HG02938 (cell line): Measurements from ENCODE around the gene TPCN1.
A peak's percentile ranks its signal among the peaks of the same experiment; 100 is the strongest.

Experiments
- ATAC-seq: cut with Tn5 transposase; IDR thresholded peaks from one replicate; pipeline ENCODE4 v1.9.1; 2021; ENCODE audit warnings: mild to moderate bottlenecking, moderate library complexity; ENCODE audit not compliant: unreplicated experiment

The TPCN1 gene

GRCh38 chr12:113332688-113333417 is 111.6 kb downstream of the TPCN1 start:
- ATAC-seq, result no peak

DNA sequence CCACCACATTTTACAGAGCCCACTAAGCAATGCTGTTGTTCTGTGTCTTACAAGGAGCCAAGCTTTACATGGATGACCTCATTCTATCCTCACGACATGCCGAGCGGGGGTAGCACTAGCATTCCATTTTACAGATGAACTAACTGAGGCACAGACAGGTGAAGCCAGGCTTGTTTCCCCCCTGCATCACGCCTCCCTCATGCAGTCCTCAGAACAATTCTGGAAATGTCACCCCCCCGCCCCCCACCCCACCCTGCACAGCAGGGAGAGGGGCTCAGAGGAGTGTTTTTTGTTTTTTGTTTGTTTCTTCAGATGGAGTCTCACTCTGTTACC is 112.1 kb downstream of the TPCN1 start:
- no peak for ATAC-seq

DNA sequence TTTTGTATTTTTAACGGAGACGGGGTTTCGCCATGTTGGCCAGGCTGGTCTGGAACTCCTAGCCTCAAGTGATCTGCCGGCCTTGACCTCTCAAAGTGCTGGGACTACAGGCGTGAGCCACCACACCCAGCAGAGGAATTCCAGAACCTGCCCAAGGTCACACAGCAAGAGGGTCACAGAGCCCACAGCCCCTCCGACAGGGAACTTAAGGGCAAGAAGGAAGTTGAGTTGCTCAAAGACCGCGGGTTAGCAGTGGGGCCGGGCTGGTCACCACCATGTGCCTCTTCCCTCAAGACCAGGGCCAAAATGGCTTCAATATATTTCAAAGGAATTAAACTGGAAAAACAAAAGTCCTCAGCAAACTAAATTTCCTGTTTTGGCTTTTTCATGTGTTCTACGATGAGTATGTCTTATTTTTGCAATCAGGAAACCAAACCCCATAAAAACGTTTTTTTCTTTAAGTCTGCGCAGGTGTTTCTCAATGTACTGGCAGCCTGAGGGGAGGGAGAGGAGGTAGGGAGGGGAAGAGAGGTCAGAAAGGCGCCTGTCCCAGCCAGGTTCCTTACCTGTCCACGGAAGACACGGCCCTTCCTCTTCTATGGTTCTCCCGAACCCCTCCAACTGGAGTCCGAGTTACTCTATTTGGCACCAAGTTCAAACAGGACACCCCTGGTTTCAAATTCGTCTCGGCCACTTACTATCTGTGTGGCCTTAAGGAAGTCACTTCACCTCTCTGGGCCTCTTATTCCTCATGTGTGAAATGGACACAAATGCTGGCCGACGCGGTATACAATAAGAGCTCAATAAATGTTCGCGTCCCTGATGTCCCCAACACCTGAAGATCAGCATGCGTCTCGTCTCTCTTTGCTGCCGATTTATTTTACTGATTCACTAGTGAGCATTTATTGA is 112.9 kb downstream of the TPCN1 start:
- peak; percentile 10 for ATAC-seq

GRCh38 chr12:113334786-113335539 is 113.7 kb downstream of the TPCN1 start, which contains the start of gene SLC8B1:
SLC8B1 (minus strand) TSS chr12:113335109; CDS start chr12:113332878, 2,231 bp downstream.
- peak; percentile 86 for ATAC-seq

DNA sequence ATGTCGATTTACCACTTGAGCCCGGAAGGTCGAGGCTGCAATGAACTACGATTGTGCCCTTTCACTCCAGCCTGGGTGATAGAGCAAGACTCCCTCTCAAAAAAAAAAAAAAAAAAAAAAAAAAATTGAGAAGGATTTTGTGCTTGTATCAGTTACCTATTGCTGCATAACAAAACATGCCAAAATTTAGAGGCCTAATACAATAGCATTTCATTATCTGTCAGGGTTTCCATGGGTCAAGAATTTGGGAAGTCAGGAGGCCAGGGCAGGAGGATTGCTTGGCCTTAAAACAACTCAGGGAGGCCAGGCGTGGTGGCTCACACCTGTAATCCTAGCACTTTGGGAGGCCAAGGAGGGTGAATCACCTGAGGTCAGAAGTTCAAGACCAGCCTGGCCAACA is 118.3 kb downstream of the TPCN1 start:
- no peak for ATAC-seq

DNA sequence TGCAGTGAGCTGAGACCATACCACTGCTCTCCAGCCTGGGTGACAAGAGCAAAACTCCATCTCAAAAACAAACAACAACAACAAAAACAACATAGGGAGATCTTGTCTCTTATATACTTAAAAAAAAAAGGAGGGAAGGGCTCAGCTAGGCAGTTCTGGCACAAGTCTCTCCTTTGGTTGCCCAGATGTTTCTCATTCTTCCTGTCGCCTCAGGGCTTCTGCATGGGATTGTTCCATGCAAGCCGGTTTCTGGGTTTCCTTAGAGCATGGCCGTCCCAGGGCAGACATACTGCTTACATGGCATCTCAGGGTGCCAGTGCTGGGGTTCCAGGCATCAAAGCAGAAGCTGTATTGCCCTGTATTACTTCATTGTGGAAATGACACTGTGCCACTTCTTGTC is 118.8 kb downstream of the TPCN1 start:
- no peak for ATAC-seq

- ATAC-seq, result no peak
Measured at GRCh38 chr12:113341535-113341934, 120.3 kb downstream of the TPCN1 start.

GRCh38 chr12:113345318-113345717 is 124.1 kb downstream of the TPCN1 start:
- no peak for ATAC-seq

- ATAC-seq, result no peak
Measured at GRCh38 chr12:113346353-113346752, 125.1 kb downstream of the TPCN1 start.

- ATAC-seq, result no peak
Measured at GRCh38 chr12:113347107-113347506, 125.8 kb downstream of the TPCN1 start.

GRCh38 chr12:113347892-113348291 is 126.6 kb downstream of the TPCN1 start:
- ATAC-seq, result no peak
